Measurements from ENCODE around the gene LRMDA. TPM values are rescaled to one million over a fixed set of nuclear protein-coding genes. Genes with fewer than 3 reads are reported as not detected.

LRMDA gene
- total RNA-seq, 1 experiment from 2014 or later = 4.8 TPM

GRCh38 chr10:75460059-75460458 lies 28.6 kb downstream of the LRMDA start:
- Histone ChIP-seq H3K9ac (ENCODE audit: low read length) (no peak overlapping the region), H3K9me2 (ENCODE audit: insufficient read depth) (no peaks in the 10 kb centered on the region), H3K4me1 (ENCODE audit: control insufficient read depth in 1 of 2, insufficient read depth in 2 of 2, low read length in 2 of 2) (no peaks in the 10 kb centered on the region), H2AFZ (ENCODE audit: low read depth, low read length, poor library complexity, severe bottlenecking) (no peak overlapping the region), H3K27ac (ENCODE audit: low read depth, low read length) (no peak overlapping the region), H3K36me3 (ENCODE audit: control insufficient read depth in 1 of 2, insufficient read depth in 2 of 2, low read length in 2 of 2) (no peaks in the 10 kb centered on the region), H3K9me3 (ENCODE audit: control insufficient read depth in 1 of 2, insufficient read depth in 1 of 2, low read depth in 1 of 2, low read length in 2 of 2) (no peaks in the 10 kb centered on the region), H3K4me3 (replicated peaks in 1 of 2; ENCODE audit: low read depth in 1 of 2, low read length in 2 of 2) (no peak overlapping the region), H4K20me1 (ENCODE audit: insufficient read depth) (no peaks in the 10 kb centered on the region), H3K4me2 (ENCODE audit: low read length) (no peak overlapping the region), H3K79me2 (ENCODE audit: insufficient read depth, low read length) (no peaks in the 10 kb centered on the region), H3K27me3 (ENCODE audit: insufficient read depth, low read length) (no peaks in the 10 kb centered on the region)
- CTCF ChIA-PET = no interaction called here
- no peak for DNase-seq (ENCODE audit: low read depth, low spot score)
- RAD21 ChIA-PET (ENCODE audit: low non-redundant PET in 1 of 2, low total read pairs in 2 of 2, uncharacterized antibody in 2 of 2, unreplicated experiment in 2 of 2) = no interaction called here
- TF ChIP-seq EZH2 (IDR thresholded peaks at IDR 0.05) (no peak), JUND (IDR thresholded peaks at IDR 0.05) (no peak), POLR2AphosphoS5 (IDR thresholded peaks at IDR 0.05; ENCODE audit: low read depth, low read length) (no peak), ZFX (IDR thresholded peaks at IDR 0.05) (no peak)
- POLR2A ChIA-PET = no interaction called here
- intact Hi-C loops (cut with micrococcal nuclease) = no loop called here
- ATAC-seq = no peak
- BruUV-seq (replicated peaks) = no TSS peak

GRCh38 chr10:75461672-75462649 lies 30.5 kb downstream of the LRMDA start:
- Histone ChIP-seq H3K4me3 (replicated peaks in 1 of 2; ENCODE audit: low read depth in 1 of 2, low read length in 2 of 2) (no peak overlapping the region), H3K9me3 (ENCODE audit: control insufficient read depth in 1 of 2, insufficient read depth in 1 of 2, low read depth in 1 of 2, low read length in 2 of 2) (no peaks in the 10 kb centered on the region), H3K27me3 (ENCODE audit: insufficient read depth, low read length) (no peaks in the 10 kb centered on the region), H4K20me1 (ENCODE audit: insufficient read depth) (no peaks in the 10 kb centered on the region), H3K79me2 (ENCODE audit: insufficient read depth, low read length) (no peaks in the 10 kb centered on the region), H3K4me1 (ENCODE audit: control insufficient read depth in 1 of 2, insufficient read depth in 2 of 2, low read length in 2 of 2) (no peaks in the 10 kb centered on the region), H2AFZ (ENCODE audit: low read depth, low read length, poor library complexity, severe bottlenecking) (no peak overlapping the region), H3K36me3 (ENCODE audit: control insufficient read depth in 1 of 2, insufficient read depth in 2 of 2, low read length in 2 of 2) (no peaks in the 10 kb centered on the region), H3K9me2 (ENCODE audit: insufficient read depth) (no peaks in the 10 kb centered on the region), H3K9ac (ENCODE audit: low read length) (no peak overlapping the region), H3K4me2 (ENCODE audit: low read length) (no peak overlapping the region), H3K27ac (ENCODE audit: low read depth, low read length) (no peak overlapping the region)
- no peak for DNase-seq (ENCODE audit: low read depth, low spot score)
- CTCF ChIA-PET = no interaction called here
- intact Hi-C loops (cut with micrococcal nuclease) = no loop called here
- RAD21 ChIA-PET (ENCODE audit: low non-redundant PET in 1 of 2, low total read pairs in 2 of 2, uncharacterized antibody in 2 of 2, unreplicated experiment in 2 of 2) = no interaction called here
- no TSS peak for BruUV-seq (replicated peaks)
- no peak for ATAC-seq
- POLR2A ChIA-PET = no interaction called here
- no peak for TF ChIP-seq ZBTB33 (IDR thresholded peaks at IDR 0.05; ENCODE audit: extremely low read depth, insufficient replicate concordance, low read length)
- no peak for TF ChIP-seq MAX (IDR thresholded peaks at IDR 0.05)
- no peak for TF ChIP-seq POLR2AphosphoS5 (IDR thresholded peaks at IDR 0.05; ENCODE audit: low read depth, low read length)
- no peak for TF ChIP-seq POLR2A (IDR thresholded peaks at IDR 0.05; ENCODE audit: borderline replicate concordance, extremely low read depth, insufficient read depth, insufficient read length)
- TF ChIP-seq EGR1 (IDR thresholded peaks at IDR 0.05; ENCODE audit: low read depth) = no peak
- no peak for TF ChIP-seq SIN3A (IDR thresholded peaks at IDR 0.05; ENCODE audit: low read depth)
- no peak for TF ChIP-seq CEBPB (IDR thresholded peaks at IDR 0.05; ENCODE audit: low read depth)
- TF ChIP-seq JUND (IDR thresholded peaks at IDR 0.05) = no peak
- TF ChIP-seq FOSL1 (IDR thresholded peaks at IDR 0.05; ENCODE audit: low read depth) = no peak
- TF ChIP-seq RAD21 (IDR thresholded peaks at IDR 0.05; ENCODE audit: low read depth) = no peak
- no peak for TF ChIP-seq CBX3 (IDR thresholded peaks at IDR 0.05; ENCODE audit: low read depth)
- TF ChIP-seq EZH2 (IDR thresholded peaks at IDR 0.05) = no peak
- TF ChIP-seq TCF7L2 (IDR thresholded peaks at IDR 0.05; ENCODE audit: borderline replicate concordance, extremely low read depth, insufficient read depth, insufficient read length) = no peak
- no peak for TF ChIP-seq ATF3 (IDR thresholded peaks at IDR 0.05)
- TF ChIP-seq EZH2phosphoT487 (IDR thresholded peaks at IDR 0.05; ENCODE audit: borderline replicate concordance) = no peak
- TF ChIP-seq ZNF274 (IDR thresholded peaks at IDR 0.05; ENCODE audit: low read depth, low read length) = no peak

Measured in HCT116 (cell line).